HepG2 (cell line): ENCODE results near the gene TRPC4AP. TPM values are rescaled to one million over a fixed set of nuclear protein-coding genes. Genes with fewer than 3 reads are reported as not detected.
A peak's percentile ranks its signal among the peaks of the same experiment; 100 is the strongest.

ENCODE experiments used
- ELF4 ChIP-seq: sonication (generic); formaldehyde crosslinking; IDR thresholded peaks from 2 replicates; pipeline ENCODE4 v1.5.0; 2020; ENCODE audit warnings: missing genetic modification reagents, mild to moderate bottlenecking, moderate library complexity, borderline replicate concordance
- GATA4 ChIP-seq: sonication (generic); IDR thresholded peaks from 2 replicates; pipeline ENCODE4 v1.6.1; 2016; ENCODE audit warnings: antibody characterized with exemption, low read depth, borderline replicate concordance
- HDAC6 ChIP-seq: fragments of 200-600 bp; sonication (generic); IDR thresholded peaks from 2 replicates; pipeline ENCODE4 v1.7.0; 2017; ENCODE audit warnings: mild to moderate bottlenecking, antibody characterized with exemption, low read length, low read depth
- HOXA5 ChIP-seq: sonication (generic); formaldehyde crosslinking; IDR thresholded peaks from 2 replicates; pipeline ENCODE4 v1.4.0; 2020; ENCODE audit warnings: missing genetic modification reagents
- KMT2A ChIP-seq: sonication (generic); formaldehyde crosslinking; IDR thresholded peaks from 2 replicates; pipeline ENCODE4 v1.4.0; 2020; ENCODE audit warnings: missing genetic modification reagents
- MAZ ChIP-seq, 2 experiments: sonication (generic) in 1 of 2; formaldehyde crosslinking in 1 of 2; IDR thresholded peaks; 2 replicates each; pipeline versions ENCODE4 v1.5.0 to v1.6.1; 2012 to 2020; ENCODE audit warnings: low read depth in 2 of 2, mild to moderate bottlenecking in 2 of 2, borderline replicate concordance in 1 of 2, improper control_type of control experiment in 1 of 2, low read length in 1 of 2, missing genetic modification reagents in 1 of 2, moderate library complexity in 1 of 2
- POGZ ChIP-seq: sonication (generic); formaldehyde crosslinking; IDR thresholded peaks from 2 replicates; pipeline ENCODE4 v1.4.0; 2020; ENCODE audit warnings: mild to moderate bottlenecking, missing genetic modification reagents
- TCF7 ChIP-seq: sonication (generic); IDR thresholded peaks from 2 replicates; pipeline ENCODE4 v1.6.1; 2016; ENCODE audit warnings: antibody characterized with exemption, low read depth
- U2AF1 ChIP-seq: fragments of 200-400 bp; formaldehyde crosslinking; optimal IDR thresholded peaks from 2 replicates; pipeline ENCODE3; 2017; ENCODE audit warnings: mild to moderate bottlenecking, low read depth, low read length
- ZNF318 ChIP-seq: sonication (generic); formaldehyde crosslinking; IDR thresholded peaks from 2 replicates; pipeline ENCODE4 v1.4.0; 2020; ENCODE audit warnings: mild to moderate bottlenecking, missing genetic modification reagents
- ZNF772 ChIP-seq: sonication (generic); formaldehyde crosslinking; IDR thresholded peaks from 2 replicates; pipeline ENCODE4 v1.5.0; 2020; ENCODE audit warnings: mild to moderate bottlenecking, missing genetic modification reagents
- ZNF841 ChIP-seq: sonication (generic); formaldehyde crosslinking; IDR thresholded peaks from 2 replicates; pipeline ENCODE4 v1.8.1; 2023; ENCODE audit warnings: missing genetic modification reagents, borderline replicate concordance
- polyA plus RNA-seq, 8 experiments: library from polyadenylated mRNA; depleted of rRNA in 3 of 8; stranded (reverse) in 7 of 8; unstranded in 1 of 8; fragments of >200 nt; fragmentation: Illumina TruSeq in 4 of 8; extraction: Trizol in 4 of 8; gene quantifications; 2 replicates each; pipeline versions ENCODE4 v1.2.1 to v1.2.3, GENCODE V29; 2011 to 2016; ENCODE audit warnings: low read depth in 4 of 8, missing spikeins in 1 of 8, mixed read lengths in 1 of 8; ENCODE audit not compliant: insufficient read depth in 1 of 8
- total RNA-seq, 5 experiments: library from RNA; depleted of rRNA; stranded (reverse); fragments of >200 nt; fragmentation: Illumina TruSeq; extraction: Trizol; gene quantifications; 2 replicates each; pipeline ENCODE4 v1.2.3, GENCODE V29; 2016; ENCODE audit warnings: low read depth in 1 of 5
- TF ChIP-seq, protein P1 (sequence below): sonication (generic); formaldehyde crosslinking; conservative IDR thresholded peaks from 2 replicates; pipeline ENCODE4 v1.8.0; 2022; ENCODE audit warnings: missing genetic modification reagents
- TF ChIP-seq, protein P2 (sequence below): sonication (generic); formaldehyde crosslinking; IDR thresholded peaks from 2 replicates; pipeline ENCODE4 v1.4.0; 2020; ENCODE audit warnings: missing genetic modification reagents

TRPC4AP gene
- total and polyA plus RNA-seq, 2 of the 13 experiments (the other 11 are each of a cell fraction or from before 2014, with no cell fraction given), result 136 to 137 TPM

DNA sequence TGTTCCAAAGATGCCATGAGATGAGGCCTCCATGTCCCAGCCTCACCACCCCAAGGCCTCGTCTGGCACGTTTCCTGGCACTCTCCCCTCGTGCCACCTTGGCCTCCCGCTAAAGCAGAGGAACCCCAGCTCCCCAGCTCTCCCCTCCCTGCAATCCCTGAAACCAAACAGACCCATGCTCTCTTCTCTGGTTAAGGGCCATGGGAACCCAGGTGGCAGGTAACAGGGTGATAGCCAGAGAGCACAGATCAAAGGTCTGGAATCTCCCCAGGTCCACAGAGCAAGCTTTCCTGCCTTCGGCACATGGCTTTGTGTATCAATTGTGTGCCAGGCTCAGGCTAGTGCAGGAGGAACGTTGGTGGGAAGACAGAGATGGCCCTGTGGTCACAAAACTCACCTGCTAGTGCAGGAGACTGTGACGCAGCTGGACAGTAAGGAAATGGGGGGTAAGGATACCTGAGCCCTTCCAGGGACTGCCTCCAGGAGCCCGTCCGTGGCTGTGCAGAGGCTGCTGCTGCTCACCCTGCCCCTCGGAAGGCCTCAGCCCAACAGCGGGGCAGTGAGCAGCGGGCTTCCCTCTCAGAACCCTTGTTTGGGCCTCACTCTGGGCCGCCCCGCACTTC lies 98.0 kb downstream of the TRPC4AP start (continued):
- TF ChIP-seq ZNF318 (CRISPR knock-in tag) (no peak), U2AF1 (no peak), POGZ (CRISPR knock-in tag) (no peak), HOXA5 (CRISPR knock-in tag) (no peak), GATA4 (no peak), ELF4 (CRISPR knock-in tag) (no peak), ZNF841 (CRISPR knock-in tag) (no peak), TCF7 (no peak), ZNF772 (CRISPR knock-in tag) (0 out of 2 replicates have a peak, but pooled peaks have one; percentile 40), MAZ (IDR thresholded peaks at IDR 0.05; ENCODE audit: borderline replicate concordance, low read depth, low read length) (no peak), MAZ (CRISPR knock-in tag; IDR thresholded peaks at IDR 0.05; ENCODE audit: low read depth) (0 out of 2 replicates have a peak, but pooled peaks have one; percentile 40), KMT2A (CRISPR knock-in tag) (0 out of 2 replicates have a peak, but pooled peaks have one; percentile 50), HDAC6 (no peak)
- TF ChIP-seq, protein P1, sequence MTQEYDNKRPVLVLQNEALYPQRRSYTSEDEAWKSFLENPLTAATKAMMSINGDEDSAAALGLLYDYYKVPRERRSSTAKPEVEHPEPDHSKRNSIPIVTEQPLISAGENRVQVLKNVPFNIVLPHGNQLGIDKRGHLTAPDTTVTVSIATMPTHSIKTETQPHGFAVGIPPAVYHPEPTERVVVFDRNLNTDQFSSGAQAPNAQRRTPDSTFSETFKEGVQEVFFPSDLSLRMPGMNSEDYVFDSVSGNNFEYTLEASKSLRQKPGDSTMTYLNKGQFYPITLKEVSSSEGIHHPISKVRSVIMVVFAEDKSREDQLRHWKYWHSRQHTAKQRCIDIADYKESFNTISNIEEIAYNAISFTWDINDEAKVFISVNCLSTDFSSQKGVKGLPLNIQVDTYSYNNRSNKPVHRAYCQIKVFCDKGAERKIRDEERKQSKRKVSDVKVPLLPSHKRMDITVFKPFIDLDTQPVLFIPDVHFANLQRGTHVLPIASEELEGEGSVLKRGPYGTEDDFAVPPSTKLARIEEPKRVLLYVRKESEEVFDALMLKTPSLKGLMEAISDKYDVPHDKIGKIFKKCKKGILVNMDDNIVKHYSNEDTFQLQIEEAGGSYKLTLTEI (CRISPR knock-in tag), result no peak
- TF ChIP-seq, protein P2, sequence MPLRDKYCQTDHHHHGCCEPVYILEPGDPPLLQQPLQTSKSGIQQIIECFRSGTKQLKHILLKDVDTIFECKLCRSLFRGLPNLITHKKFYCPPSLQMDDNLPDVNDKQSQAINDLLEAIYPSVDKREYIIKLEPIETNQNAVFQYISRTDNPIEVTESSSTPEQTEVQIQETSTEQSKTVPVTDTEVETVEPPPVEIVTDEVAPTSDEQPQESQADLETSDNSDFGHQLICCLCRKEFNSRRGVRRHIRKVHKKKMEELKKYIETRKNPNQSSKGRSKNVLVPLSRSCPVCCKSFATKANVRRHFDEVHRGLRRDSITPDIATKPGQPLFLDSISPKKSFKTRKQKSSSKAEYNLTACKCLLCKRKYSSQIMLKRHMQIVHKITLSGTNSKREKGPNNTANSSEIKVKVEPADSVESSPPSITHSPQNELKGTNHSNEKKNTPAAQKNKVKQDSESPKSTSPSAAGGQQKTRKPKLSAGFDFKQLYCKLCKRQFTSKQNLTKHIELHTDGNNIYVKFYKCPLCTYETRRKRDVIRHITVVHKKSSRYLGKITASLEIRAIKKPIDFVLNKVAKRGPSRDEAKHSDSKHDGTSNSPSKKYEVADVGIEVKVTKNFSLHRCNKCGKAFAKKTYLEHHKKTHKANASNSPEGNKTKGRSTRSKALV (CRISPR knock-in tag), result no peak
